T-helper 2 cell treated with Interferon-gamma antibody and Interleukin-4, amounts not matched to agents 100 ng/mL and 5 ng/mL, for 36 hours (primary cell): ENCODE results near the gene WNT9B. TPM values are rescaled to one million over a fixed set of nuclear protein-coding genes. Genes with fewer than 3 reads are reported as not detected.
"Not testable (repeated sequence)": the region's sequence is repeated elsewhere in the genome, so short reads cannot be mapped to it uniquely, and the experiment has no call there.

ENCODE experiments used
- intact Hi-C: fragments of 100-400 bp; cut with micrococcal nuclease; formaldehyde crosslinking; loops from one replicate; pipeline ENCODE4 v1.15.1; 2023
- total RNA-seq: library from RNA; stranded (reverse); gene quantifications from 2 replicates; pipeline ENCODE4 v1.2.3, GENCODE V29; 2022

The WNT9B gene
- total RNA-seq, 1 donor from 2014 or later, result not detected

DNA sequence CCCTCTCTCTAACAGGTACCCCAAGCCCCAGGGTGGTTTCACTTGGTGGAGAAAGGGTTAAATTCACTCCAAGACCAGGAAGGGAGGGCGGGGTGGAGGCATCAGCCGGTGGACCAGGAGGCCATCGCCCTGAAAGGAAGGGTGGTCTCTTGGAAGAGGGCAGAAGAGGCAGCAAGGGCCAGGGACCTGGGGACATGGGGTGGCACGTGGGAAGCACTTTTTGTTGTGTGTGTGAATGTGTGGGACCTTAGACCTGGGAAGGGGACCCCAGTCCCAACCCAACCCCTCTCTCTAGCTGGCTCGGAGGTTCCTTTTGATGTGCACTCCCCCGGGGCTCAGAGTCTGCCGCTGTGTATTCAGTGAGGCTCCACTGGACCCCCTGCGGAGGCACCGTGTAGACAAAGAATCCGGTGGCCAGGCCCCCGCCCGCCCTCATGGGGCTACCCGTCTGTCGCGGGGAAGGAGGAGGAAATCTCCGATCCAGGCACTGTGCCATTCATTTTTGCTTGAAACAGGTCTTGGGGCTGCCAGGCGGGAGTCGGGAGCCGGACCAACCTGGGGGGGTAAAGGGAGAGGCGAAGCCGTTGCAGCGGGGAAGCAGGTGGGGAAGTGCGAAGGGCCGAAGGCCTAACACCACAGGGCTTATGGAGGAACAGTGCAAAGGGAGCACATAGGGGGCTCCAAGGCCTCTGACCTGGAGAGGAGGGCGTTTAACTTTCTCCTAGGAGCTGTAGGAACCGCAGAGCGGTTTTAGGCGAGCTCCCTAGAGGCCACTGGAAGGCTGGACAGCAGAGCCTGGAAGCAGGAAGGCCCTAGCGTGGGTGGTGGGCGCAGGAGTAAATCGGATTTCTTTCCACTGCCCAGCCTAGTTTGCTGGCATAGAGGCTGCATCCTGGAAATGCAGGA is 29.6 kb upstream of the WNT9B start:
- intact Hi-C loops, result no loop called here

DNA sequence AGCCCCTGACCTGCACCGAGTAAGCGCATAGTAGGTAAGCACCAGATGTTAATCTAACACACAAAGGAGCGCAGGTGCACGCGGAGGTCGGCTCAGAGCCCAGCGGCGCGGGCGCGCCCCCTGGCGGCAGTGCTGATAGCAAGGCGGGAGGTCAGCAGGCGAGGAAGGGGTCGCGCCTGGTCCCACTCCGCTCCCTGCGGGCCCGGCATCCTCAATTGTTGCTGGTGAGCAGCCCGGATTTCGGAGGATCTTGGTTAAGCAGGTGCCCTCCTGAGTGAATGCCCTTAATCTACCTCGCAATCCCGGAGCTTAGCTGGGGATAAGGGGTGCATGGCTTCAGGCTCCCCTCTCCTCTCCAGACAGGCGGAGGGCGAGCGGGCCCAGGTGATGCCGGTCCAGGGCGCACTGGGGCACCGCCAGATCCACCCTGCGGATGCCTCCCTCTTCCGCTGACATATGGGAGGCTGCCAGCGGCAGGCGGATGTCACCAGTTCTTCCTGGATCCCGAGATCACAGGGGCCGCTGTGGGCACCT is 28.9 kb upstream of the WNT9B start:
- intact Hi-C loops, result no loop called here

DNA sequence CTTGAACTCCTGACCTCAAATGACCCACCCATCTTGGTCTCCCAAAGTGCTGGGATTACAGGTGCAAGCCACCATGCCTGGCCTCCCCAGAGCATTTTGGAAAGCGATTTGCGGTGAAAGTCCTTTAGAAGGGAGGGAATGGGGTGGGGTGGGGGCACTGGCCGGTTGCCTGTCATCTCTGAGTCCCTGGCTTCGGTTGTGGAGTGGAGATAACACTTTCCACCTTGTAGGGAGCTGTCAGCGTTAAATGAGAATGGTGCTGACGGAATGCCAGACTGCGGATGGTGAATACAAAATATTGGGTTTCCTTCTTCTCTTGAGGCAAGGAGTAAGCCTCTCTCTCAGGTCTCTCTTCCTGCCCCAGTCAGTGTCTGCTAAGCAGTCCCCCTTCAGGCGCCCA is 27.7 kb upstream of the WNT9B start:
- intact Hi-C loops, result no loop called here

GRCh38 chr17:46826116-46826515 is 25.3 kb upstream of the WNT9B start:
- intact Hi-C loops, result no loop called here

DNA sequence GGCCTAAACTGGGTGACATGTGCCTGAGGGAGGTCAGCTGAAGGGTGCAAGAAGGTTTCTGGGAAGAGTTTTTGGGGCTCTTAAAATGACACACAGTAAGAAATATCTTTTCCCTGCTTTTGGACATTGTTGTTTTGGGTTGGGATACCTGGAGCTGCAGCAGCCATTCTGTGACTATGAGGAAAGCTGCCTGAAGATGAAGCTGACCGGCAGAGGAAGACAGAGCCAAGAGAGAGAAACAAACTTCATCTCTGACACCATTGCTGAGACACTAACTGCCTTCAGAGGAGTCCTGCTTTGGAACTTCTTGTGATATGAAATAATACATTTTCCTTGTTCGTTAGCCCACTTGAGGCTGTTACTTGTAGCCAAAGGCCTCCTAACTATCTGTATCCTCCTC is 24.1 kb upstream of the WNT9B start:
- intact Hi-C loops, result no loop called here

DNA sequence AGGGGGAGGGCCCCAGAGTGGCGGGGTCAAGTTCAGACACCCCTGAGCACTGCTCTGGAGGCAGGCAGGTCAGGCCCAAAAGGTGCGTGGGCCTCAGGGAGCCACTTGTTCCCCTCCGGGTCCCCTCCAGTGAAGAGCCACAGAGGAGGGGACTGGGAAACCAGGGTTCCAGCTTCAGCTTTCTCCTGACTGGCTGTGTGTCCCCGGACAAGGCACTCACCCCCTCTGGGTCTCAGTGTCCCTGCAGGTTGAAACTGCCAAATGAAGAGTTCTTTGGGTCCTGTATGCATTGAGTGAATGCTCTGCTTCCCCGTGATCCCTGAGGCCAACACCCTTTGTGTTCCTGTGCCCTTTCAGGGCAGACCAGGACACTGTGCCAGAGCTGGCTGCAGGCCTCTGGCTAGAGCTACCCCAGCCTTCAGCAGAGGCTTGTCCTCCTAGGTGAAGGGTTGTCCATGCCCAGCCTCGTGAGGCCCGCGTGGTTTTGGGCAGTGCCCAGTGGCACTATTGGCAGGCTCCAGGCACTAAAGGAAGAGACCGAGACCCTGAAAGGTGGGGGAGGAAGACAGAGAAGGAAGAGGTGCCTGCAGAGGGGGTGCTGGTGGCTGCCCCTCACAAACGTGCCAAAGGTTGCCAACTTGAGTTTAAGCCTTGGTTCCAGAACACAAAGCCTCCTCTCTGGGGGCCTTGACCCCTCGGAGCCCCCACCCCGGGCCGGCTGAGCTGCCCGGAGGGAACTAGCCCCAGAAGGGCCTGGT is 19.6 kb upstream of the WNT9B start:
- intact Hi-C loops, result no loop called here

- intact Hi-C loops, result no loop called here
Measured at GRCh38 chr17:46832331-46832821, 19.0 kb upstream of the WNT9B start.

DNA sequence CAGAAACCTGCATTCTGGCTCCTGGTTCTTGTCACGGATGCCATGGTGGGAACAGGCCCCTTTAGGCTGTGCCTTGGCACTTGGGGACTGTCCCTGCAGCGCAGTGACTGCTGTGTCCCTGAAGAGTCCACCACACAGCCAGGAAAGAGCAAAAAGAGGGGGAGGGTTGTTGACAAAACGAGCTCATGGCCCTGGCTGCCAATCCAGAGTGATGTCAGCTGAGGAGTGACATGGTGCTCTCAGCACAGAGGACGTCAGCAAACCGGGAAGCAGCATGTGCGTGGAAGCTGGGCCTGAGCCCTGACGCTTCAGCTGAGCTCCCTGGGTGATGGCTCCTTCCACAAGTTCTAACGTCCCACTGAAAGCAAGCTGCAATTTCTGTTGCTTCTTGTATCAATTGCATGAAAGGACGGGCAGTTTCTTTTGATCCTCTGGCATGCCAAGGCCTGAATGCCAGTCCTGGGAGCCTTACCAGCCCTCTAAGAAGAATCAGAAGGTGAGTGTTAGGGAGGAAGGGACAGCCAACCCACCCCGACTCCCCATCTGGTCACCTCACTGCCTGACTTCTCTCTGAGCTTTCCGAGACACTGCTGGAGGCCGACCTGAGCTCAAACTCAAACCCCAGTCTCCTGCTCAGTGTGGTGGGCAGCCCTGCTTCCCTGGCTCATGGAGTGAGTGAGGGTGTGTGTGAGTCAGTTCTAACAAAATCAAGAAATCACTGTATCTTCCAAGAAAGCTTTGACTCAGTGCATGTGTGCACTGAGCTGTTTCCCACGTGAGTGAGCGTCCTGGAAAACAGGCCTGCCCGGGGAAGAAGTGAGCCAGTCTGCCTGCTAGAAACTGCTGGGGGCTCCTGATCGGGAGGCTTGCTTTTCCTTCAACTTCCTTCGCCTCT is 18.2 kb upstream of the WNT9B start:
- intact Hi-C loops, result no loop called here

GRCh38 chr17:46833840-46834208 is 17.6 kb upstream of the WNT9B start:
- intact Hi-C loops, result no loop called here

GRCh38 chr17:46834846-46835245 is 16.5 kb upstream of the WNT9B start:
- intact Hi-C loops, result no loop called here

DNA sequence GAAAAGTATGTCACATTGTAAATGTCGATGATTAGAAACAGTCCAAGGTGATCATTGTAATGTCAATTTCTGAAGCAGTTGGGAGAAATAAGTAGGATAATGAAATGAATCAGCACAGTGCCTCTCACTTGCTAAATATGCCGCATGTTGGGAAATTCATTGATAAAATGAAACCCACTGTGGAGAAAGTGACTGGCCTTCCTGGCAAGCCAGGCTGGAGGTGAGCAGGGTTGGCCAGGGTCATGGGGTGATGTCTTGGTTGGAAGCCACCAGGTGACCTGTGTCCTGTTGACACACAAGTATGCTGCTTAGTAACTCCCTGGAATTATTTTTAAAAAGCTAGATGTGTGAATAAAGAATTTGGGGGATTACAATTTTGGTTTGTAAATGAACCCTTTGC is 14.9 kb upstream of the WNT9B start:
- intact Hi-C loops, result no loop called here

DNA sequence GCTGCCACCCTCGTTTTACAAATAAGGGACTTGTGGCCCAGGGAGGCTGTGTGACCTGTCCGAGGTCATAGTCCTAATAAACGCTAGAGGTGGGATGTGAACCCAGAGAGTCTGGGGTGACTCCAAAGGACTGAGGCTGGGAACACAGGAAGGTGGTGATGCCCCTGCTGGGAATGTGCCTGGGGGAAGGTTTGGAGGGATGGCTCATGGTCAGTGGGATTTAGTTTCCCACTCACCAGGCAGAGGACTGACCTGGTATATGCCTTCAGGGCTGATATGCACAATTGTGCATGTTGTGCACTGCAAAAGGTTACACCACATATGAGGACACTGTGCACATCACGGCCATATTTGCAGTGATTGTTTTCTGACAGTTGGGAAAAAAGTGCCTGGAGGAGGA is 13.9 kb upstream of the WNT9B start:
- intact Hi-C loops, result no loop called here

DNA sequence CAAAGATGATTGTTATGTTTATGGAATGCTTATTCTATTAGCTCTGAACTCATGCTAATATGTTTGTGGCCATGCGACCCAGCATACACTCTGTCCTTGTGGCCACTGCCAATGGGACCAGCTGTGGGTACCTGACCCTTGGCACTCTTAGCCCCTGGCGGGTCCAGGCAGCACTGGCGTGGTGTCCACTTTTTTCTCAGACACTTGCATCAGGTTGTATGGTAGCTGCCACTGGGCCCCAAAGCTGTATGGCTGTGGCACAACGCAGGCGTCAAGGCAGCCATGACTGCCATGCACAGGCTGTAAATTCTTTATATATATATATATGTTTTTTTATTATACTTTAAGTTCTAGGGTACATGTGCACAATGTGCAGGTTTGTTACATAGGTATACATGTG is 12.2 kb upstream of the WNT9B start:
- intact Hi-C loops, result no loop called here

DNA sequence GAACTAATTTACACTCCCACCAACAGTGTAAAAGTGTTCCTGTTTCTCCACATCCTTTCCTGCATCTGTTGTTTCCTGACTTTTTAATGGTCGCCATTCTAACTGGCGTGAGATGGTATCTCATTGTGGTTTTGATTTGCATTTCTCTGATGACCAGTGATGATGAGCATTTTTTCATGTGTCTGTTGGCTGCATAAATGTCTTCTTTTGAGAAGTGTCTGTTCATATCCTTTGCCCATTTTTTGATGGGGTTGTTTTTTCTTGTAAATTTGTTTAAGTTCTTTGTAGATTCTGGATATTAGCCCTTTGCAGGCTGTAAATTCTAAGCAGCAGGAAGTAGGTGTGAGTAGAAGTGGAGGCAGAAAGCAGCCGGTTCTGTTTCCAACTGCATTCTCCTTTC is 10.8 kb upstream of the WNT9B start:
- intact Hi-C loops, result not testable (repeated sequence)

DNA sequence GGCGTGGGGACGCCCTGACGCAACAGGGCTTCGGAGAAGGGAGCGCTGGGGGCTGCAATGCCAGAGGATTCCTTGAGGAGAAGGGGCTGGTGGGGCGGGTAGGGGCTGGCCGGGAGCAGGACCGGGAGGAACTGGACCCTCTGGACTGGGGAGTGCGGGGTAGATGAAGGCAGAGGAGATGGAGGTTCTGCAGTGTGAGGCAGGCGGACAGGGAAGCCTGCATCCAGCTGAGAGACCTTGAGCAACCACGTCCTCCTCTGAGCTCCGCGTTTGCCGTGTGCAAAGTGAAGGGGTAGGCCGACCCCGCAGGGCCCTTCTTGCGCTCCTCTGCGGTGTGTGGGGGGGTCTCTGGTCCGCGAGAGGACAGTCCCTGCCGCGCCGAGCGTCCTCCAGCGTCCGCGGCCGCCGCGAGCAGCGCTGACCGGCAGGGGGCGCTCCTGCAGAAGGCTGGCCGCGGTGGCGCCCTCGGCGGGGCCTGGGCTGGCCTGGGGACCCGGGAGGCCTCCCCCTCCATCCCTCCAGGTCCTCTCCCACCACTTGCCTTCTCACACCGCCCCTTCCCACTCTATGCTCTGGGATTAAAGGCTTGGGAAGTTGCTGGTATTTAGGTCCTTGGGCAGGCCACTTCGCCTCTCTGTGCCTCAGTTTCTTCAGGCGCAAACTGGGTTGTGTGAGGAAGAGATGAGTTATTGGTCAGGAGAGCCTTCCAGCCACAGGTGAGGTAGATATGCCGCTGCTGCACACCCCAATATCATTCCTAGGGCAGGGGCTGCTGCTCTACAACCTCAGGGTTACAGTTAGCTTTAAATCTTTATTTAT is 9.6 kb upstream of the WNT9B start:
- intact Hi-C loops, result loop anchor here (2.0 kb wide), 1 partner anchor 99 kb away; no protein-coding TSS in a partner anchor

DNA sequence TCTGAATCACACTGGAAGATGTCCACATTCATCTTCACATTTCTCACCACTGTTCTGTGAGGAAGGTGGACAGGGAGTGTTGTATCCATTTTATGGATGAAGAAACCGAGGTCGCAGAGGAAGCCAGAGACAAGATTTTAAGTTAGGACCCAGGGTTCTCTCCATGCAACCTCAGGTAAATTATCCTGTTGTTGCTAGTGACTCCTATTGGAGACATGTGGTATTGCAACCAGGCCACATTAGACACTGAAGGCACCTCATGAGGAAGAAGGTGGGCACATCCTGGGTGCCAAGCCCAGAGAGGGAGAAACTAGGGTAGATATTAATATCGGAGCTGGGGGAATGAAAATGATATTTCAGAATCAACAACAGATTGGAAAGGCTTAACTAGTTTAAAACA is 8.5 kb upstream of the WNT9B start:
- intact Hi-C loops, result loop anchor here (2.0 kb wide), 1 partner anchor 98 kb away; no protein-coding TSS in a partner anchor

DNA sequence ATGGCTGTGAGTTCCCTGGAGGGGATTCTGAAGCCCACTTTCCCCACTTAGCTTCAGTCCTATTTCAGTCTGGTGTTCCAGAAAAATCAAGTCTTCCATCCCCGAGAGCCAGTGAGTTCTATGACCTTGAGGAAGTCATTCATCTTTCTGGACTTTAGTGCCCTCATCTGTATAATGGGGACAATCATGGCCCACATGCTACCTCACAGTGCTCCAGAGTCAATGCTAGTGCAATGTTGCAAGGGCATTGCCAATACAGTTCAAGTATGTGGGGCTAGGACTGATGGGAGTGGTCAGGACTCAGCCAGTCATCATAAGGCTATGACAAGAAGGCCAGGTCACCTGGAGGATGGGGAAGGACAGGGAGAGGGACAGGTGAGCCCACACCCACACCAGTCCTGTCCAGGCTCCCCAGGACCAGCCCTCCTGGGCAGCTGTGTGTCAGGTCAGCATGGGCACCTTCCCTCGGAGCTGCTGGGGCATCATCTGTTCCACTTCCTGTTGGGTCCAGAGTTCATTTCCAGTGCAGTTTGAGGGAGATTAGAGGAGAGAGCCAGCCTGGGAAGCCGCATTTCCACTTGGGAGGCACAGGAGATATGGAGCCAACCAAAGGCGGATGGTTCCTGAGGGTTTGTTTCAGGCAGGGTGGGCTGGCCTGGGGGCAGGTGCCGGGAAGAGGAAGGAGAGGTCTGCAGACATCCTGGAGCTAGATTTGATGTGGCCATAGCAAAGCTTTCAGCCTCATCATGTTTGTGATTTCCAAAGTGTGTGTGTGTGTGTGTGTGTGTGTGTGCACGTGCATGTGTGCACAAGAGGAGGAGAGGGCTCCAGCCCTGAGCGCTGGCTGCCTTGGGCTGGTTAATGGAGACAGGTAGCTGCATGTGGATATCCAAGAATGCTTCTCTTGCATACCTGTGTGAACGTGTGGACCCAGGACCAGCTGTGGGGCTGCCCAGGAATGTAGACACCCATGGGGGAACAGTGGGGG is 3.9 kb upstream of the WNT9B start:
- intact Hi-C loops, result no loop called here

DNA sequence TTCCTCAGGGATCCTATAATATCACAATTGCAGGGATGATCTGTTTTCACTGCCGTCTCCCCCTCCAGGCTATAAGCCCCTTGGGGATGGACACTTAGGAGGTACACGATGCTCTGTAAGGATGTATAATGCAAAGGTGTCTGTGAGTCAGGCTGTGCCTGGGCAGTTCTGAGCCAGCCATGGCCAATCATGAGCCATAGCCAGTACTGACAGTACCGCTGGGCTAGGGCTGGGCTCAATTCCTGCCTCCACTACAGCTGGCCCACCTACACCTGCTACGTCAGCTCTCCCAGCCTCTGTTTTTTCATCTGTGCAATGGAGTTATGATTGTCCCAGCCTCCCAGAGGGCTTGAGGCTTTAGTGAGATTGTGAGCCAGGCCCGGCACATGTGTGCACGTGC is 2.8 kb upstream of the WNT9B start:
- intact Hi-C loops, result no loop called here

- intact Hi-C loops, result no loop called here
Measured at GRCh38 chr17:46850688-46851028, 725 bp upstream of the WNT9B start.
